ENCODE data around the gene AQP7.

AQP7 gene

DNA sequence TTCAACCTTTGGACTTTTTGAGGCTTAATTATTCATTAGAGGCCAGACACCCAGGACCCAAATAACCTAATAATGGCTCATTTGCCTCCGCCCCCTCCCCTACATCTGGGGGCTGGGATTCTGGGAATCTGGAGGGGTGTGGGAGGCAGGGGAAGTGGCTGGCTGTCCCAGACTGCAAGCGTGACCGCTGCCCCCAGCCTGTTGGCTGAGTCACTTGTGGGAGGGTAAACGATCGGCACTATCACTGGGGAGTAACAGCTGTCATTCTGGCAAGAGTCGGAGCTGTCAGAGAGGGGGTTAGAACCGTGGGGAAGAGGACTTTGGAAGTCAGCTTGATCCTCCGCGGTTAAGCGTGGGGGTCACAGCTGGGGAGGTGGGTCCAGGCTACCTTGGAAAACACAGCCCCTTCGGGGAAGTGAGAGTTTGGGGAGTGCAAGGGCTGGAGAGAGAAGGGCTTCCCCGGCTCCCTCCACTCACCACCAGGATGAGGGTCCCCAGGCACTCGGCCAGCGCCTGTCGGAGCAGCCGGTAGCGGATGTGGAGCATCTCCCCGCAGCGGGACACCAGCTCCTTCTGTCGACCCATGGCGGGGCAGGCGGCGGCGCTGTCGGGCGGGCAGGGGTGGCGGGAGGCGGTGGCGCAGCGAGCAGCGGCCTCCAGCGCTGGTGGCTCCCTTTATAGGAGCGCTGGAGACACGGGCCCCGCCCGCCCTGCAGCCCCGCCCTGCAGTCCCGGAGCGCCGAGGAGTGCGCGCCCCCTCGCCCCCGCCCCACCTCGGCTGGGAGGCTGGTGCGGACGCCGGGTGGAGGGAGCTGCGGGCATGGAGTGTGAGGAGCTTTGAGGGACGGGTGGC is 44.8 kb upstream of the AQP7 start, which contains the start of gene AQP3 (continued):
- TF ChIP-seq TCF7L2 (IDR thresholded peaks at IDR 0.05; ENCODE audit: borderline replicate concordance, low read depth, low read length), result no peak
- no peak for TF ChIP-seq ZNF571 (tag by site-specific recombination; IDR thresholded peaks at IDR 0.05)
- TF ChIP-seq WT1 (tag by site-specific recombination; IDR thresholded peaks at IDR 0.05), result peak; percentile 45
- no peak for TF ChIP-seq YY1 (tag by site-specific recombination; IDR thresholded peaks at IDR 0.05)
- no peak for TF ChIP-seq ZNF510 (tag by site-specific recombination; IDR thresholded peaks at IDR 0.05; ENCODE audit: insufficient replicate concordance)
- TF ChIP-seq ZNF184 (tag by site-specific recombination; IDR thresholded peaks at IDR 0.05), result no peak
- TF ChIP-seq ZNF354C (tag by site-specific recombination; IDR thresholded peaks at IDR 0.05; ENCODE audit: borderline replicate concordance, low read depth), result no peak
- TF ChIP-seq, protein P1, sequence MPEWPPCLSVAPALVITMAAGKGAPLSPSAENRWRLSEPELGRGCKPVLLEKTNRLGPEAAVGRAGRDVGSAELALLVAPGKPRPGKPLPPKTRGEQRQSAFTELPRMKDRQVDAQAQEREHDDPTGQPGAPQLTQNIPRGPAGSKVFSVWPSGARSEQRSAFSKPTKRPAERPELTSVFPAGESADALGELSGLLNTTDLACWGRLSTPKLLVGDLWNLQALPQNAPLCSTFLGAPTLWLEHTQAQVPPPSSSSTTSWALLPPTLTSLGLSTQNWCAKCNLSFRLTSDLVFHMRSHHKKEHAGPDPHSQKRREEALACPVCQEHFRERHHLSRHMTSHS (tag by site-specific recombination; IDR thresholded peaks at IDR 0.05), result no peak
- TF ChIP-seq, protein P2, sequence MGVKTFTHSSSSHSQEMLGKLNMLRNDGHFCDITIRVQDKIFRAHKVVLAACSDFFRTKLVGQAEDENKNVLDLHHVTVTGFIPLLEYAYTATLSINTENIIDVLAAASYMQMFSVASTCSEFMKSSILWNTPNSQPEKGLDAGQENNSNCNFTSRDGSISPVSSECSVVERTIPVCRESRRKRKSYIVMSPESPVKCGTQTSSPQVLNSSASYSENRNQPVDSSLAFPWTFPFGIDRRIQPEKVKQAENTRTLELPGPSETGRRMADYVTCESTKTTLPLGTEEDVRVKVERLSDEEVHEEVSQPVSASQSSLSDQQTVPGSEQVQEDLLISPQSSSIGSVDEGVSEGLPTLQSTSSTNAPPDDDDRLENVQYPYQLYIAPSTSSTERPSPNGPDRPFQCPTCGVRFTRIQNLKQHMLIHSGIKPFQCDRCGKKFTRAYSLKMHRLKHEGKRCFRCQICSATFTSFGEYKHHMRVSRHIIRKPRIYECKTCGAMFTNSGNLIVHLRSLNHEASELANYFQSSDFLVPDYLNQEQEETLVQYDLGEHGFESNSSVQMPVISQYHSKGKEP (tag by site-specific recombination; IDR thresholded peaks at IDR 0.05), result no peak
- TF ChIP-seq ZNF132 (tag by site-specific recombination; IDR thresholded peaks at IDR 0.05; ENCODE audit: borderline replicate concordance), result no peak
- TF ChIP-seq ZNF600 (tag by site-specific recombination; IDR thresholded peaks at IDR 0.05), result peak; percentile 63
- peak; percentile 53 for TF ChIP-seq SP7 (tag by site-specific recombination; IDR thresholded peaks at IDR 0.05)
- peak; percentile 87 for TF ChIP-seq EGR2 (tag by site-specific recombination; IDR thresholded peaks at IDR 0.05; ENCODE audit: low read depth)
- no peak for TF ChIP-seq ZBTB1 (tag by site-specific recombination; IDR thresholded peaks at IDR 0.05)
- TF ChIP-seq, protein P3, sequence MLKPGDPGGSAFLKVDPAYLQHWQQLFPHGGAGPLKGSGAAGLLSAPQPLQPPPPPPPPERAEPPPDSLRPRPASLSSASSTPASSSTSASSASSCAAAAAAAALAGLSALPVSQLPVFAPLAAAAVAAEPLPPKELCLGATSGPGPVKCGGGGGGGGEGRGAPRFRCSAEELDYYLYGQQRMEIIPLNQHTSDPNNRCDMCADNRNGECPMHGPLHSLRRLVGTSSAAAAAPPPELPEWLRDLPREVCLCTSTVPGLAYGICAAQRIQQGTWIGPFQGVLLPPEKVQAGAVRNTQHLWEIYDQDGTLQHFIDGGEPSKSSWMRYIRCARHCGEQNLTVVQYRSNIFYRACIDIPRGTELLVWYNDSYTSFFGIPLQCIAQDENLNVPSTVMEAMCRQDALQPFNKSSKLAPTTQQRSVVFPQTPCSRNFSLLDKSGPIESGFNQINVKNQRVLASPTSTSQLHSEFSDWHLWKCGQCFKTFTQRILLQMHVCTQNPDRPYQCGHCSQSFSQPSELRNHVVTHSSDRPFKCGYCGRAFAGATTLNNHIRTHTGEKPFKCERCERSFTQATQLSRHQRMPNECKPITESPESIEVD (tag by site-specific recombination; IDR thresholded peaks at IDR 0.05), result no peak
- no peak for TF ChIP-seq ZNF707 (tag by site-specific recombination; IDR thresholded peaks at IDR 0.05)
- no peak for TF ChIP-seq ZNF843 (tag by site-specific recombination; IDR thresholded peaks at IDR 0.05)
- no peak for TF ChIP-seq ZNF140 (tag by site-specific recombination; IDR thresholded peaks at IDR 0.05)
- TF ChIP-seq, protein P4, sequence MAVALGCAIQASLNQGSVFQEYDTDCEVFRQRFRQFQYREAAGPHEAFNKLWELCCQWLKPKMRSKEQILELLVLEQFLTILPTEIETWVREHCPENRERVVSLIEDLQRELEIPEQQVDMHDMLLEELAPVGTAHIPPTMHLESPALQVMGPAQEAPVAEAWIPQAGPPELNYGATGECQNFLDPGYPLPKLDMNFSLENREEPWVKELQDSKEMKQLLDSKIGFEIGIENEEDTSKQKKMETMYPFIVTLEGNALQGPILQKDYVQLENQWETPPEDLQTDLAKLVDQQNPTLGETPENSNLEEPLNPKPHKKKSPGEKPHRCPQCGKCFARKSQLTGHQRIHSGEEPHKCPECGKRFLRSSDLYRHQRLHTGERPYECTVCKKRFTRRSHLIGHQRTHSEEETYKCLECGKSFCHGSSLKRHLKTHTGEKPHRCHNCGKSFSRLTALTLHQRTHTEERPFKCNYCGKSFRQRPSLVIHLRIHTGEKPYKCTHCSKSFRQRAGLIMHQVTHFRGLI (tag by site-specific recombination; IDR thresholded peaks at IDR 0.05), result no peak
- no peak for TF ChIP-seq ZNF791 (tag by site-specific recombination; IDR thresholded peaks at IDR 0.05)
- TF ChIP-seq, protein P5, sequence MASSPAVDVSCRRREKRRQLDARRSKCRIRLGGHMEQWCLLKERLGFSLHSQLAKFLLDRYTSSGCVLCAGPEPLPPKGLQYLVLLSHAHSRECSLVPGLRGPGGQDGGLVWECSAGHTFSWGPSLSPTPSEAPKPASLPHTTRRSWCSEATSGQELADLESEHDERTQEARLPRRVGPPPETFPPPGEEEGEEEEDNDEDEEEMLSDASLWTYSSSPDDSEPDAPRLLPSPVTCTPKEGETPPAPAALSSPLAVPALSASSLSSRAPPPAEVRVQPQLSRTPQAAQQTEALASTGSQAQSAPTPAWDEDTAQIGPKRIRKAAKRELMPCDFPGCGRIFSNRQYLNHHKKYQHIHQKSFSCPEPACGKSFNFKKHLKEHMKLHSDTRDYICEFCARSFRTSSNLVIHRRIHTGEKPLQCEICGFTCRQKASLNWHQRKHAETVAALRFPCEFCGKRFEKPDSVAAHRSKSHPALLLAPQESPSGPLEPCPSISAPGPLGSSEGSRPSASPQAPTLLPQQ (tag by site-specific recombination; IDR thresholded peaks at IDR 0.05), result 0 out of 2 replicates have a peak, but pooled peaks have one; percentile 16
- no peak for TF ChIP-seq ZNF133 (tag by site-specific recombination; IDR thresholded peaks at IDR 0.05)
- TF ChIP-seq ZNF174 (tag by site-specific recombination; IDR thresholded peaks at IDR 0.05), result no peak
- TF ChIP-seq ZNF114 (tag by site-specific recombination; IDR thresholded peaks at IDR 0.05), result no peak
- no peak for TF ChIP-seq ZNF24 (tag by site-specific recombination; IDR thresholded peaks at IDR 0.05)
- no peak for TF ChIP-seq ZNF621 (tag by site-specific recombination; IDR thresholded peaks at IDR 0.05)
- 0 out of 2 replicates have a peak, but pooled peaks have one; percentile 15 for TF ChIP-seq KLF9 (tag by site-specific recombination; IDR thresholded peaks at IDR 0.05; ENCODE audit: low read depth)
- TF ChIP-seq ZNF777 (tag by site-specific recombination; IDR thresholded peaks at IDR 0.05; ENCODE audit: borderline replicate concordance), result no peak
- TF ChIP-seq ZNF416 (tag by site-specific recombination; IDR thresholded peaks at IDR 0.05), result no peak
- peak; percentile 72 for TF ChIP-seq ZNF76 (tag by site-specific recombination; IDR thresholded peaks at IDR 0.05; ENCODE audit: borderline replicate concordance, low read depth)
- no peak for TF ChIP-seq ZNF274 (IDR thresholded peaks at IDR 0.05; ENCODE audit: low read length)
- no peak for TF ChIP-seq ZNF274 (tag by site-specific recombination; IDR thresholded peaks at IDR 0.05; ENCODE audit: borderline replicate concordance)
- no peak for TF ChIP-seq ZNF202 (tag by site-specific recombination; IDR thresholded peaks at IDR 0.05; ENCODE audit: borderline replicate concordance)
- no peak for TF ChIP-seq ZNF561 (tag by site-specific recombination; IDR thresholded peaks at IDR 0.05; ENCODE audit: borderline replicate concordance)
- TF ChIP-seq KLF16 (tag by site-specific recombination; IDR thresholded peaks at IDR 0.05), result no peak

Data from HEK293 (cell line).